GM12878 (cell line): Measurements from ENCODE around the gene GTPBP6. TPM values are rescaled to one million over a fixed set of nuclear protein-coding genes. Genes with fewer than 3 reads are reported as not detected.

Experiments used
- ATAC-seq: fragments of 200-7000 bp; cut with Tn5 transposase; 3 replicates; pipeline ENCODE4 v1.9.1; 2020; ENCODE audit warnings: mild to moderate bottlenecking, moderate library complexity
- BruUV-seq: library from RNA; stranded (reverse); fragments of 400-500 nt; replicated peaks from 2 replicates; lab custom pipeline; 2021; lab: Mats Ljungman, UMichigan
- CTCF ChIA-PET: fragments of 300-600 bp; sonication (Branson Sonifier 250); formaldehyde crosslinking; extraction: SDS; loops from one replicate; lab custom pipeline; 2021; ENCODE audit warnings: inconsistent platforms; lab: Yijun Ruan, JAX
- POLR2A ChIA-PET: fragments of 350-600 bp; formaldehyde crosslinking; extraction: SDS; loops from one replicate; lab custom pipeline; 2021; ENCODE audit warnings: inconsistent platforms; lab: Charles Lee
- RAD21 ChIA-PET: fragments of 300-600 bp; sonication (Branson Sonifier 250); formaldehyde crosslinking; loops from one replicate; lab custom pipeline; 2023; ENCODE audit warnings: antibody characterized with exemption; ENCODE audit not compliant: unreplicated experiment; lab: Charles Lee
- SMC1A ChIA-PET: fragments of 300-600 bp; sonication (Branson Sonifier 250); formaldehyde crosslinking; loops from one replicate; lab custom pipeline; 2023; ENCODE audit not compliant: unreplicated experiment, uncharacterized antibody; lab: Charles Lee
- DNase-seq: peaks from one replicate; pipeline ENCODE4 v3.0.0-alpha.2; 2011; ENCODE audit warnings: low read depth, low spot score
- FAIRE-seq: peaks from 3 replicates; lab custom pipeline; 2011; peaks lifted over from hg19 to GRCh38; lab: Jason Lieb, UNC
- H2AFZ ChIP-seq: 2 replicates; pipeline ENCODE4 v1.6.0; 2011; ENCODE audit warnings: low read depth, low read length, control low read depth; ENCODE audit not compliant: control insufficient read depth
- H3K27ac ChIP-seq: 2 replicates; pipeline ENCODE4 v1.5.1; 2011; ENCODE audit warnings: control low read depth; ENCODE audit not compliant: control insufficient read depth, insufficient read depth
- H3K27me3 ChIP-seq, 2 experiments: replicated peaks in 1 of 2; 2 replicates each; pipeline versions ENCODE4 v1.6.0 to v1.6.1; 2011; ENCODE audit warnings: low read length in 1 of 2; ENCODE audit not compliant: control insufficient read depth in 2 of 2, insufficient read depth in 2 of 2
- H3K36me3 ChIP-seq, 2 experiments: 2 replicates each; pipeline ENCODE4 v1.5.1; 2011; ENCODE audit warnings: low read length in 1 of 2; ENCODE audit not compliant: control insufficient read depth in 2 of 2, insufficient read depth in 2 of 2
- H3K4me1 ChIP-seq: 2 replicates; pipeline ENCODE4 v1.6.1; 2011; ENCODE audit warnings: mild to moderate bottlenecking, low read length, moderate library complexity, mixed read lengths; ENCODE audit not compliant: control insufficient read depth, insufficient read depth
- H3K4me2 ChIP-seq: 2 replicates; pipeline ENCODE4 v1.6.0; 2011; ENCODE audit warnings: control low read depth; ENCODE audit not compliant: control insufficient read depth, insufficient read depth
- H3K4me3 ChIP-seq: fragments of 200-600 bp; sonication (generic); 2 replicates; pipeline ENCODE4 v1.5.1; 2016
- H3K79me2 ChIP-seq: 2 replicates; pipeline ENCODE4 v1.6.0; 2011; ENCODE audit warnings: low read length; ENCODE audit not compliant: control insufficient read depth, insufficient read depth
- H3K9ac ChIP-seq: 2 replicates; pipeline ENCODE4 v1.8.0; 2011; ENCODE audit warnings: low read length, control low read depth, mixed read lengths; ENCODE audit not compliant: control insufficient read depth, insufficient read depth
- H3K9me3 ChIP-seq: replicated peaks from 3 replicates; pipeline ENCODE4 v1.5.1; 2011; ENCODE audit warnings: mild to moderate bottlenecking, low read length; ENCODE audit not compliant: control insufficient read depth, insufficient read depth
- H4K20me1 ChIP-seq: 2 replicates; pipeline ENCODE4 v1.6.0; 2011; ENCODE audit not compliant: control insufficient read depth, insufficient read depth
- MTA2 ChIP-seq: fragments of 450-650 bp; IDR thresholded peaks from 2 replicates; pipeline ENCODE4 v1.6.1; 2016; ENCODE audit warnings: low read depth, mild to moderate bottlenecking, moderate library complexity
- NRF1 ChIP-seq: conservative IDR thresholded peaks from 2 replicates; pipeline ENCODE4 v1.6.1; 2011; ENCODE audit warnings: mild to moderate bottlenecking, low read depth, low read length, improper control_type of control experiment
- PBX3 ChIP-seq: IDR thresholded peaks from 2 replicates; pipeline ENCODE4 v1.6.1; 2011; ENCODE audit warnings: mild to moderate bottlenecking, low read depth, low read length, moderate library complexity; ENCODE audit not compliant: insufficient replicate concordance
- POLR2AphosphoS2 ChIP-seq: IDR thresholded peaks from 2 replicates; pipeline ENCODE4 v1.6.1; 2011; ENCODE audit warnings: low read depth, mild to moderate bottlenecking, low read length, improper control_type of control experiment, moderate library complexity
- ZNF24 ChIP-seq: fragments of 450-650 bp; IDR thresholded peaks from 2 replicates; pipeline ENCODE4 v1.6.1; 2017; ENCODE audit warnings: antibody characterized with exemption, mild to moderate bottlenecking
- WGBS: methylation state at CpG from one replicate; pipeline ENCODE4 v1.1.6; 2016; ENCODE audit warnings: low lambda C conversion rate; ENCODE audit not compliant: insufficient replicate concordance, insufficient coverage; ENCODE audit errors: missing lambda C conversion rate; 5-methylcytosine and 5-hydroxymethylcytosine counted together
- in situ Hi-C: fragments of 300-500 bp; cut with MboI; formaldehyde crosslinking; loops from 9 replicates; pipeline ENCODE4 v1.14.3; 2018; ENCODE audit warnings: mixed read lengths
- intact Hi-C: fragments of 100-400 bp; cut with micrococcal nuclease; formaldehyde crosslinking; loops from one replicate; pipeline ENCODE4 v1.14.2; 2022; ENCODE audit not compliant: unreplicated experiment
- polyA plus RNA-seq, 11 experiments: library from polyadenylated mRNA; depleted of rRNA in 4 of 11; unstranded in 6 of 11; stranded (reverse) in 5 of 11; fragments of >200 nt; fragmentation: Nextera tagmentation in 4 of 11; fragmentation: Illumina TruSeq in 1 of 11; extraction: Ambion mirVana in 4 of 11; extraction: Trizol in 1 of 11; gene quantifications; 1 replicate in 1 of 11; 2 replicates in 10 of 11; pipeline versions ENCODE4 v1.2.1 to v1.2.3, GENCODE V29; 2011 to 2016; ENCODE audit warnings: inconsistent platforms in 2 of 11, missing spikeins in 2 of 11, low read depth in 1 of 11
- total RNA-seq, 4 experiments: library from RNA; depleted of rRNA in 3 of 4; stranded (reverse); fragments of >200 nt in 3 of 4; fragmentation: Illumina TruSeq in 1 of 4; extraction: Trizol in 1 of 4; gene quantifications; 2 replicates each; pipeline versions ENCODE4 v1.2.1 to v1.2.3, GENCODE V29; 2013 to 2021

Gene GTPBP6
- total and polyA plus RNA-seq, 10 of the 15 experiments (the other 5 are each of a cell fraction or from before 2014, with no cell fraction given) = 0.31 to 71.0 (median 21.1) TPM

GRCh38 chrX:353566-354535 lies 35.3 kb upstream of the GTPBP6 start:
- no peaks in the 10 kb centered on the region; the same call in 2 of the 3 replicates for H3K9me3 ChIP-seq
- no peaks in the 10 kb centered on the region for H3K79me2 ChIP-seq
- DNase-seq (no peak), ATAC-seq (no peak), FAIRE-seq (no peak)
- TF ChIP-seq PBX3 (no peak), ZNF24 (no peak), NRF1 (no peak), POLR2AphosphoS2 (no peak), MTA2 (no peak)
- H3K27me3 ChIP-seq = no peaks in the 10 kb centered on the region
- ChIA-PET SMC1A (no interaction called here), POLR2A (no interaction called here), CTCF (no interaction called here), RAD21 (no interaction called here)
- no peak overlapping the region for H3K27ac ChIP-seq
- 93% methylated on average over 36 of the region's 39 CpGs for WGBS
- H3K4me3 ChIP-seq = no peak overlapping the region
- no peaks in the 10 kb centered on the region for H3K4me1 ChIP-seq
- in situ Hi-C loops = no loop called here
- H3K9ac ChIP-seq = no peak overlapping the region
- H3K36me3 ChIP-seq = no peaks in the 10 kb centered on the region
- H2AFZ ChIP-seq = no peak overlapping the region
- no TSS peak for BruUV-seq
- intact Hi-C loops = no loop called here
- no peak overlapping the region for H3K4me2 ChIP-seq
- H4K20me1 ChIP-seq = no peaks in the 10 kb centered on the region
